Osteocyte (in vitro differentiated cells): Measurements from ENCODE around the gene SLC23A3. TPM values are rescaled to one million over a fixed set of nuclear protein-coding genes. Genes with fewer than 3 reads are reported as not detected.

ENCODE experiments used
- DNase-seq: peaks from one replicate; pipeline ENCODE4 v3.0.0; 2021; ENCODE audit warnings: mixed read lengths; ENCODE audit not compliant: unreplicated experiment; ENCODE audit errors: extremely low spot score
- H3K27ac Mint-ChIP-seq: one replicate; pipeline ENCODE4 v1.8.0; 2021; ENCODE audit warnings: mild to moderate bottlenecking, mixed read lengths; ENCODE audit not compliant: unreplicated experiment
- H3K27me3 Mint-ChIP-seq: one replicate; pipeline ENCODE4 v1.8.0; 2021; ENCODE audit warnings: mixed read lengths; ENCODE audit not compliant: unreplicated experiment
- H3K36me3 Mint-ChIP-seq: one replicate; pipeline ENCODE4 v1.8.0; 2021; ENCODE audit warnings: mixed read lengths; ENCODE audit not compliant: unreplicated experiment
- H3K4me1 Mint-ChIP-seq: one replicate; pipeline ENCODE4 v1.8.0; 2021; ENCODE audit warnings: mixed read lengths; ENCODE audit not compliant: unreplicated experiment
- H3K4me3 Mint-ChIP-seq: one replicate; pipeline ENCODE4 v1.8.0; 2021; ENCODE audit warnings: mild to moderate bottlenecking, moderate library complexity, mixed read lengths; ENCODE audit not compliant: unreplicated experiment
- H3K9me3 Mint-ChIP-seq: one replicate; pipeline ENCODE4 v1.8.0; 2021; ENCODE audit warnings: mixed read lengths; ENCODE audit not compliant: unreplicated experiment
- CTCF ChIP-seq: fragments of 200-600 bp; sonication (generic); IDR thresholded peaks from 2 replicates; pipeline ENCODE4 v1.5.0; 2021; ENCODE audit warnings: antibody characterized with exemption, mild to moderate bottlenecking, moderate library complexity
- total RNA-seq: library from RNA; stranded (reverse); gene quantifications from 2 replicates; pipeline ENCODE4 v1.2.1, GENCODE V29; 2021

Gene SLC23A3
- total RNA-seq, 1 donor from 2014 or later: 5.2 TPM

GRCh38 chr2:219177552-219178376 is 7.9 kb upstream of the SLC23A3 start, which contains the start of gene RETREG2:
Gene RETREG2, plus strand, starts transcription at chr2:219178275. Its CDS starts 78 bp downstream, at chr2:219178353.
- peak within 1 kb of the TSS; percentile 89 for H3K4me3 Mint-ChIP-seq
- H3K9me3 Mint-ChIP-seq: no peaks in the 10 kb centered on the region
- peak; percentile 46 for TF ChIP-seq CTCF
- no peaks in the 10 kb centered on the region for H3K27me3 Mint-ChIP-seq
- DNase-seq: peak; percentile 94
- peak within 1 kb of the TSS; percentile 100 for H3K27ac Mint-ChIP-seq
- H3K4me1 Mint-ChIP-seq: peaks cover 24% of the 10 kb centered on the region
- peaks cover 25% of the 10 kb centered on the region for H3K36me3 Mint-ChIP-seq

- peaks cover 24% of the 10 kb centered on the region for H3K4me1 Mint-ChIP-seq
Measured at GRCh38 chr2:219176818-219177551, 7.2 kb upstream of the SLC23A3 start, which contains the start of gene CNPPD1. Gene CNPPD1, minus strand, starts transcription at chr2:219176925. Its CDS starts 97 bp downstream, at chr2:219176828.

GRCh38 chr2:219175928-219176817 is 6.3 kb upstream of the SLC23A3 start:
- Mint-ChIP-seq H3K4me3 (peak overlapping the region; percentile 89), H3K9me3 (no peaks in the 10 kb centered on the region), H3K27me3 (no peaks in the 10 kb centered on the region), H3K36me3 (peaks cover 26% of the 10 kb centered on the region), H3K4me1 (peaks cover 27% of the 10 kb centered on the region), H3K27ac (peak overlapping the region; percentile 67)
- no peak for DNase-seq
- TF ChIP-seq CTCF: peak; percentile 28

More at GRCh38 chr2:219176818-219177551, 7.2 kb upstream of the SLC23A3 start, which contains the start of gene CNPPD1:
- peak; percentile 93 for DNase-seq
- Mint-ChIP-seq H3K27ac (peak within 1 kb of the TSS; percentile 100), H3K27me3 (no peaks in the 10 kb centered on the region), H3K4me3 (peak within 1 kb of the TSS; percentile 89), H3K9me3 (no peaks in the 10 kb centered on the region), H3K36me3 (peaks cover 28% of the 10 kb centered on the region)
- no peak for TF ChIP-seq CTCF

GRCh38 chr2:219175486-219175885 is 5.7 kb upstream of the SLC23A3 start:
- peaks cover 32% of the 10 kb centered on the region for H3K4me1 Mint-ChIP-seq
- H3K36me3 Mint-ChIP-seq: peaks cover 19% of the 10 kb centered on the region
- no peak for DNase-seq
- no peak overlapping the region for H3K27ac Mint-ChIP-seq
- H3K9me3 Mint-ChIP-seq: no peaks in the 10 kb centered on the region
- TF ChIP-seq CTCF: no peak
- peak overlapping the region; percentile 89 for H3K4me3 Mint-ChIP-seq
- no peaks in the 10 kb centered on the region for H3K27me3 Mint-ChIP-seq
